ENCODE data around the gene SPOCK1. TPM values are rescaled to one million over a fixed set of nuclear protein-coding genes. Genes with fewer than 3 reads are reported as not detected.

SPOCK1 gene
- total and polyA plus RNA-seq, 2 of the 4 experiments (the other 2 are of a cell fraction) = 5.0 to 20.3 TPM

GRCh38 chr5:137034213-137034612, 464.9 kb downstream of the SPOCK1 start:
- Histone ChIP-seq H3K4ac (ENCODE audit: low read depth, low read length) (no peak overlapping the region), H4K20me1 (ENCODE audit: insufficient read depth, low read length) (no peaks in the 10 kb centered on the region), H3K9ac (ENCODE audit: low read depth, low read length) (no peak overlapping the region), H3K79me1 (ENCODE audit: low read depth in 1 of 2, low read length in 2 of 2) (no peaks in the 10 kb centered on the region), H4K8ac (ENCODE audit: low read depth in 2 of 2, low read length in 2 of 2) (no peak overlapping the region), H3K27me3 (ENCODE audit: control insufficient read depth, insufficient read depth, low read length) (no peaks in the 10 kb centered on the region), H3K4me3 (ENCODE audit: insufficient read depth, low read depth, low read length) (no peak overlapping the region), H3K9me1 (ENCODE audit: insufficient read depth, low read length) (no peaks in the 10 kb centered on the region), H3K18ac (ENCODE audit: low read depth, low read length) (no peak overlapping the region), H3K27ac (ENCODE audit: insufficient read depth, low read length) (no peak overlapping the region), H3K4me1 (ENCODE audit: control insufficient read depth, insufficient read depth, low read length) (no peaks in the 10 kb centered on the region), H3K4me2 (ENCODE audit: low read depth, low read length) (no peak overlapping the region), H2AK5ac (ENCODE audit: low read depth, low read length) (no peak overlapping the region), H3K36me3 (ENCODE audit: control insufficient read depth, insufficient read depth, low read length) (no peaks in the 10 kb centered on the region), H4K91ac (ENCODE audit: insufficient read depth, low read depth, low read length) (no peak overlapping the region), H3K14ac (replicated peaks; ENCODE audit: low read depth, low read length) (no peak overlapping the region), H2BK5ac (ENCODE audit: low read depth, low read length, poor library complexity, severe bottlenecking) (no peak overlapping the region), H4K5ac (ENCODE audit: low read depth, low read length) (no peak overlapping the region), H2BK15ac (ENCODE audit: low read depth, low read length) (no peak overlapping the region), H2AFZ (replicated peaks; ENCODE audit: low read length, poor library complexity) (no peak overlapping the region), H2BK120ac (ENCODE audit: low read depth, low read length) (no peak overlapping the region), H3K9me3 (ENCODE audit: control insufficient read depth, insufficient read depth, low read length) (no peaks in the 10 kb centered on the region), H3K56ac (ENCODE audit: extremely low read depth, insufficient read depth, low read length) (no peak overlapping the region), H2BK20ac (ENCODE audit: low read depth, low read length) (no peak overlapping the region), H2AK9ac (replicated peaks; ENCODE audit: low read depth, low read length, poor library complexity) (no peak overlapping the region), H3K23ac (ENCODE audit: low read depth, low read length) (no peak overlapping the region)
- TF ChIP-seq MAFK (IDR thresholded peaks at IDR 0.05; ENCODE audit: low read depth, low read length) (no peak), SMC3 (IDR thresholded peaks at IDR 0.05; ENCODE audit: low read depth, low read length) (no peak), RAD21 (IDR thresholded peaks at IDR 0.05; ENCODE audit: low read length) (no peak), RCOR1 (IDR thresholded peaks at IDR 0.05; ENCODE audit: insufficient replicate concordance, low read length) (no peak), BHLHE40 (IDR thresholded peaks at IDR 0.05; ENCODE audit: low read depth, low read length) (no peak), MAZ (IDR thresholded peaks at IDR 0.05; ENCODE audit: borderline replicate concordance, low read depth, low read length) (no peak), NFE2L2 (IDR thresholded peaks at IDR 0.05; ENCODE audit: low read depth, low read length) (no peak), CTCF (conservative IDR thresholded peaks at IDR 0.05; ENCODE audit: low read depth, low read length) (no peak), USF2 (IDR thresholded peaks at IDR 0.05; ENCODE audit: low read depth, low read length) (no peak), CHD1 (IDR thresholded peaks at IDR 0.05; ENCODE audit: low read depth, low read length) (no peak), POLR2A (IDR thresholded peaks at IDR 0.05; ENCODE audit: low read depth, low read length) (no peak), RFX5 (IDR thresholded peaks at IDR 0.05; ENCODE audit: low read depth, low read length) (no peak), ELK1 (IDR thresholded peaks at IDR 0.05; ENCODE audit: borderline replicate concordance, low read depth, low read length) (no peak), MXI1 (IDR thresholded peaks at IDR 0.05; ENCODE audit: borderline replicate concordance, low read depth, low read length) (no peak), FOS (IDR thresholded peaks at IDR 0.05; ENCODE audit: low read depth, low read length) (no peak), CEBPB (IDR thresholded peaks at IDR 0.05; ENCODE audit: low read depth, low read length) (no peak)
- in situ Hi-C loops (cut with MboI; ENCODE audit: low sequenced_read_pairs) (no loop called here), dilution Hi-C loops (cut with HindIII; ENCODE audit: low sequenced_read_pairs, unreplicated experiment) (no loop called here), intact Hi-C loops (cut with micrococcal nuclease) (no loop called here)
- ChIA-PET CTCF (no interaction called here), POLR2A (ENCODE audit: unreplicated experiment) (no interaction called here)
- BruUV-seq (replicated peaks) = no TSS peak
- WGBS, 2 experiments (ENCODE audit: extremely low coverage in 2 of 2, insufficient read length in 1 of 2) = no CpG with 5 or more reads among the region's 4 CpGs
- DNase-seq = no peak
- no peak for ATAC-seq (ENCODE audit: low read depth)

All from IMR-90 (cell line).